GM19238 (cell line): ENCODE data around the gene KNDC1.
"Not testable (repeated sequence)": the region's sequence is repeated elsewhere in the genome, so short reads cannot be mapped to it uniquely, and the experiment has no call there.

ENCODE experiments used
- DNase-seq: peaks from one replicate; pipeline ENCODE4 v3.0.0; 2011; ENCODE audit warnings: low spot score; ENCODE audit not compliant: insufficient read length

The KNDC1 gene

DNA sequence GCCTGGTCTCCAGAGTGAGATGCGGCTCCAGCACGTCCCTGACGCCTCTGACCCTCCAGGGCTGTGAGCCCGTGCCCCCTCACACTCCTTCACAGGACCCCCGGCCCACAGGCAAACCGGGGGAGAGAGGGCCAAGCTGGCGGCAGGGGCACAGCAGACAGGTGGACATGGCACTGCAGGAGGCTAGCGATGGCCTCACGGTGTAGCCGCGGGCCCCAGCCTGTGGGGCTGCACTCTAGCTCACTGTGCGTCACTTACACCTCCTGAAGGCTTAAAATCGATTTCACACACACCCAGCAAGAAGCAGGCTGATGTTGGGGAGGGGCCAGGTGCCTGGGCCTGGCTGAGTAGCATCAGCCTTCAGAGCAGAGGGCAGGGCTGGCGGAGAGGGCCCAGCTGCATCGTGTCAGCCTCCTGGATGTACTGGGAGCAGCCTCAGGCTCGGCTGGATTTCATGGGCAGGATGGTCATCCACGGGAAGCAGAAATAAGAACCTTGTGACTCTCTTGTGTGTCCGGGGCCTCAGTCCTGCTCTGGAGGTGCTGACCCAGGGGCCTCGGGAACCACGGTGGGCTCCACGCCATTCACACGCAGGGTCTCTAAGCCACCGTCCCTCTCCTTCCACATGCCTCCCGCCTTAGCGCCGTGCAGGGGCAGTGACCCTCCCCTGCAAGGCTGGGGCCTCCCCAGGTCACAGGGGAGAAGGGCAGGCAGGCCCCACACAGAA, 19.4 kb upstream of the KNDC1 start:
- DNase-seq = no peak

DNA sequence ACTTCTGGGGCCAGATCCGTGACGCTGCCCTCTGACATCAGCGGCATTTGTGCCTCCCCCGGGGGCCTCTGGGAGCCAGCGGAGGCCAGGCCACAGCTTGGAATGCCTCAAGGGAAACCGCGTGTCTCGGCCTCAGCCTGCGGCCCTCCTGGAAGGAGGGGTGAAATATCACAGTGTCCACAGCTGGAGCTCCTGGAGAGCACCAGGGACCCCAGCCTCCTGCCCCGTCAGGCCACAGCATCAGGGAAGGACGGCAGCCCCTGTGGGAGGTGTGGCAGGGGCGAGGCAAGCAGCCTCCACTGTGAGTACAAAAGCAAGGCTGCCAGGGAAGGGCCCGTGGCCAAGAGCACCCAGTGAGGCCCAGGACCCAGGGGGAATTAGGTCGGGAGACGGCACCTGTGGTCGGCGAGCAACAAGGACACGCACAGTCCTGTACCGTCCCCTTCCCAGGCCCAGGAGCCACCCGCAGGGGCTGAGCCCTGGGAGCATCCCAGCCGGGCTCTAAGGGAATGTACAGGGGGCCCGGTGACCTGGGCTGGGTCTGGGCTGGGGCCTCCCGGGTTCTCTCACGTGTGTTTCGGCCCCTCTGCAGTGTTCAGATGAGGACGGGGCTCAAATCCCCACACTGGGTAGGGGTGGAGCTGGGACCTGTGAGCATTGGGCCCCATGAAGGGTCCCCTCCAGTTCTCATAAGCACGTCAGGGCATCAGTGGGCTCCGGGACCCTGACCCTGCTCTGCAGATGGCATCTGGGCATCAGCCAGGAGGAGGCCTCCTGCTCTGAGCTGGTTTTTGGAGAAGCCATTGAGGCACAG, 18.7 kb upstream of the KNDC1 start:
- no peak for DNase-seq

- no peak for DNase-seq
These were observed 18.1 kb upstream of the KNDC1 start for GRCh38 chr10:133141958-133142340.

- no peak for DNase-seq
These were observed 17.4 kb upstream of the KNDC1 start for GRCh38 chr10:133142523-133143199.

GRCh38 chr10:133143200-133143533, 16.9 kb upstream of the KNDC1 start:
- DNase-seq = no peak

DNA sequence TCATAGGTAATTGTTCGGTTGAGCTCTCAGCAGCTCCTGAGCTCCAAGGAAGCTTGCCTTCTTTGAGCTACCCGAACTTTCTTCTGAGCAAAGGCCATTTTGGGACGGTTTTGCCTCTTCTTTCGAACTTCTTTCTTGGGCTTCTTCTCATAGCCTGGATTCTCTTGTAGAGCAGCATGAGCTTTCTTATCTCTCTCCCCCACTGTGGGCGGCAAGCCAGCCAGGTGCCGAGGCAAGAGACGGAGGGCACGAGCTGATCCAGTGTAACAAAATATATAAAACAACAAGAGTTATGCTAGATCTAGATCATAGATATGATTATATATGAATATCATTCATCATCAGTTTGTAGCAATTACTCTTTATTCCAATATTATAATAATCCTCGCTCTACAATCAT, 16.5 kb upstream of the KNDC1 start:
- DNase-seq = no peak

DNA sequence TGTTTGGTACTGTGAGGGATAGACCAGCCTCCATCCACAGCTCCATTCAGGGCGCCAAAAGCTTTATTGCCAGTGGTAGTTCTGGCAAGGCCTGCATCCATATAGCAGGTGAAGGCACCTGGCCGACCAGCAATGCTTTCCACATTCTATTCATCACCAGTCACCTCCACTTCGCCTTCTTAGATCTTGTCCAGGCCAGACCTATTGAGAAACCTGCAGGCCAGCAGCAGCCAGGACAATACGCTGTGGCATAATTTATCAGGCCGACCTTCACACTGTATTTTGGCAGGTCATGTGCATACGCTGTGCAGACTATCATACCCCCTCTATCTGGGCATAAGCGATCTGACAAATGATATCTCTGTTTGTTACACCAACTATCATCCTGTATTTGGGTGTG, 15.2 kb upstream of the KNDC1 start:
- DNase-seq = no peak

- no peak for DNase-seq
These were observed 9.8 kb upstream of the KNDC1 start for GRCh38 chr10:133150226-133150625.

DNA sequence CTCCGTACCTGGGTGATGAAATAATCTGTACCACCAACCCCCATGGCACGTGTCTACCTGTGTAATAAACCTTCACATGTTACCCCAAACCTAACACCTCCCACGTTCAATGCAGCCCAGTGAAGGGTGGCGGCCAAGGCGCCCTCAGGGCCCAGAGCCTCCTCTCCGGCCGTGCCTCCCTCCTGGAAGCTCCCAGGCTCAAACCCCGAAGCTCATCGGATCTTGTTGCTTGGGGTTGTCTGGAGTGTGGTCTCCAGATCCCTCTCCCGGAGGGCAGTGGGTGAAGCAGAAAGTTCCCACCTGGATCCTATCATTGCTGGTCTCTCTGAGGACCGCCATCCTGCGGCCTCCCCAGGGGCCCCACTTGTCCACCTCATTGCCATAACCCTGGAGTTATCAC, 9.4 kb upstream of the KNDC1 start:
- DNase-seq = no peak

DNA sequence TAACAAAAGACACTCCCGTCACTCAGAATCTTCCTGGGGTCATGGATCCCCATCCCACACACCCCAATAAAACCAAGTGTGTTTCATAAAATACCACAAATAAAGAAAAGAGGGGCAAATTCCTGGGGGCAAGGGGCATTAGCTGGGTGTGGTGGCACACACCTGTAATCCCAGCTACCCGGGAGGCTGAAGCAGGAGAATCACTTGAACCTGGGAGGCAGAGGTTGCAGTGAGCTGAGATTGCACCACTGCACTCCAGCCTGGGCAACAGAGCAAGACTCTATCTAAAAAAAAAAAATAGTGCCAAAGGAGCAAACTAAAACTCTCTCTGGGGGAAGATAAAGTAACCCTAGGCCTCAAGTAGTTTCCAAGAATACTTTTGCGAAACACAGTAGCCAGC, 8.9 kb upstream of the KNDC1 start:
- not testable (repeated sequence) for DNase-seq

DNA sequence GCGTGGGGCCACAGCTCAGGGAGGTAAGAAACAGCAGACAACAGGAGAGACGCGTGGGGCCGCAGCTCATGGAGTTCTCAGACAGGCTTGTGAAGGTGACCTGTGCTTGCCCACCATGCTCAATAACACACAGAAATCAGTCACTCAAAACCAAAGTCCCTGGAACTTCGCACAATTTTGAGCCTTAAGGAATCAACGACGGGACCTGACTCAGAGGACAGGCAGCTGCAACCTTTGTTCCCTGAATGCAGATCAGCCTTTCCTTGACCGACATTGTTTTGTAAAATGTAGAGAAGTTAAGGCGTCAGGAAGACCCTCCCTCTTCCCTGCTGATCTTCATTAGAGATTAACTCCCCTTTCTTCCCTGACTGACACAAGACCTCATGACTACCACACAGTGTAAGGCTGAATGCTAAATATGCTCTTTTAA, 8.5 kb upstream of the KNDC1 start:
- no peak for DNase-seq

DNA sequence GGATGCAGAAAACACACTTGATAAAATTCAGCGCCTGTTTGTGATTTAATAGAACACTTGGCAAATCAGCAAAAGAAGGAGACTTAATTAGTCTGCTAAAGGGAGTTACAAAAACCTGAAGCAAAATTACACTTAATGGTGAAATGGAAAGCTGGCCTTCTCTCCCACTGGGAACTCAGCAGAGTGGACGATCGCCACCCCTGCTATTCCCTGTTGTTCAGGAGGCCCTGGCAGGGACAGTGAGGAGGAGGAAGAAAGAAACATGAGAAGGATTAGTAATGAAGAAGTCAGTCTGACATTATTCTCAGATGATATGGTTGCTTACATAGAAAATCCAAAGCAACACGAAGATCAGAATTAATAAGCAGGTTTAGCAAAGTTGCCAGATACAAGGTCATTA, 5.6 kb upstream of the KNDC1 start:
- DNase-seq = no peak

- no peak for DNase-seq
These were observed 4.8 kb upstream of the KNDC1 start for GRCh38 chr10:133154996-133155778.

- no peak for DNase-seq
These were observed 3.1 kb upstream of the KNDC1 start for GRCh38 chr10:133156674-133157579.

DNA sequence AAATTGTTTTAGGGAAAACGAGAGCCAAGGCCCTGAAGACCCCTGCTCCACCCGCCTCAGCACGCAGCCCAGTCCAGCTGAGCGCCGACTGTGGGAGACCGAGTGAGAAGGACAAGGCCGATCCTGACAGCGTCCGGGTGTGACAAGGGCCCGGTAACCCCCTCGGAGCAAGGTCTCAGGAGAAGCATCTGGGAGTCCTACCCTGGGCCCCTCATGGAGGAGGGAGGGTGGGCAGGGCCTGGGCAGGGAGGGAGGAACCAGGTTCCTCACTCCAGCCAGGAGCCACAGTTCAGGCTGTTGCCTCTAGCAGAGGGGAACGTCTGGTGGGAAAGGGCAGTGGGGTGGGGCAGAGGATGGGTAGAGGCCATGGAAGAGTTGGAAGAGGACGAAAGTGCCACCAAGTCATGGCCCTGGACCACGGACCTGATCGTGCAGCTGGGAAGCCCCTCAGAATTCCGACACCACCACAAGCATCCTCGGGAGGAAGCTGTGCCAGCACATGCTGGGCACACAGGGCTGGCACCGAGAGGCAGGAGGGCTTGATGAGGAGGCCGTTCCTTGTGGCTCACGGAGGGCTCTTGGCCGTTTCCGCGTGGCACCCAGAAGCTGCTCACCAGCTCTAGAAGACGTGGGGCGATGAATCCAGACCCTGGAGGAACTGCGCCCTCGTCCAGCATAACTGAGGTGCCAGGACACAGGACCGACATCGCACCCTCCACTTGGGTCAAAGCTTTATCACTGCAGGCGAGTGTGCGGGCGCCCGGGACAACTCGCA, 2.2 kb upstream of the KNDC1 start:
- no peak for DNase-seq

DNA sequence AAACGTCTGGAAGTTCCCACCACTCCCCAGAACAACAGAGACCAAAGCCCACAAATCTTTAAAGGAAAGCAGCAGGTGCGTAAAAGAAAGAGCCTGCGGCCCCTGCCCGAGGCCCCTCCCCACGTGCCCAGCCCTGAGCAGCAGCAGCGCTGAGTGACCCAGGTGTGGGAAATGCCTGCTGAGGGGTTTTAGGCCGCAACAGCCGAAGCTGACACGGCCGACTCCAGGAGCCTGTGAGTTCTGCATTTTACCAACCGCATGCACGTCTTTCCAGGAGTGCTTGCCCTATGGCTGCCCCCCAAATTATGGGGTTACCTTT, 1.6 kb upstream of the KNDC1 start:
- no peak for DNase-seq

GRCh38 chr10:133158756-133159610, 1.0 kb upstream of the KNDC1 start:
- no peak for DNase-seq

DNA sequence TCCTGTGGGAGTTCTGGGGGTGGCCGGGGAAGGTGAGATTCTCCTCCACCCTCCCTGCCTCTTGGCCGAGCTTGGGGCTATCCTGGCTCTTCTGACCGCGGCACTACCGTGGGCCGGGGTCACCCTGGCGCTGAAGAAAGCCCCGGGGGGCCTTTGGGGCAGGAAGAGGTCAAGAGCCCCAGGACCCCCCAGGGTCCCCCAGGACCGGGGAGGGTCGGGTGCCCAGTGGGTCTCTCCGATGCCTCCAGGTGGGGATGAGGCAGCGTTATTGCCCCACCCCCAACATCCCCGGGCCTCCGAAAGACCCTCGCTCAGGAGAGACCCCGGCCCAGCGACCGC, 439 bp upstream of the KNDC1 start:
- DNase-seq = no peak

DNA sequence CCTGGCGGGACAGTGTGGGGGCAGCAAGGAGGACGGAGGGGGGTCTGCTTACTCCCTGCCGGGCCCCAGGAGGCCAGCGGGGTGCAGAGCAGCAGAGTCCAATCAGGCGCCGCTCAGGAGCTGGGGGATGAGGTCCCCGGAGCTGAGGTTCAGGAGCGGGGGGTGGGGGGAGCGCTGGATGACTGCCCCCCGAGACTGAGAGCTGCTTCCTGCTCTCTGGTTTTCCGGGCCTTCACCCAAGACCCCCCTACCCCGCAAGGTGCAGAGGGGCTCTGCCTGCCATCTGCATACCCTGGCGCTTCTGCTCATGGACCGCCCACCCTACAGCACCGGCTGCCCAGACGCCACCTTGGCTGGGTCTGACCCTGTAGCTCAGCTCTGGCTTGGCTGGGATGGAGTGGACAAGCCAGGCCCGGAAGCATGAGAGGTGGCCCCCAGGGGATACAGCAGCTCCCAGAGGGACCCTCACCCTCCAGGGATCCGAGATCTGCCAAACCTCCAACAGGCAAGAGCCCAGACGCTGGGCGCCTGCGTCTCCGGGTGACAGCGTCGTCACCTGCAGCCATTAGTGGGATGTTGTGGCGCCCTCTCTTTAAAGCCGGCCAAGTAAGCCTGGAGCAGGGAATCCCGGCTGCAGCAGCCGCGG, 930 bp downstream of the KNDC1 start:
- no peak for DNase-seq
